Activated CD8-positive, alpha-beta memory T cell treated with anti-CD3 and anti-CD28 coated beads, Interleukin-2, amount 50 U/mL, for 4 hours (primary cell): ENCODE data around the gene POLE2.
"Not testable (repeated sequence)": the region's sequence is repeated elsewhere in the genome, so short reads cannot be mapped to it uniquely, and the experiment has no call there.

ENCODE experiments used
- DNase-seq: peaks from one replicate; pipeline ENCODE4 v3.0.0-alpha.2; 2020

POLE2 gene, protein sequence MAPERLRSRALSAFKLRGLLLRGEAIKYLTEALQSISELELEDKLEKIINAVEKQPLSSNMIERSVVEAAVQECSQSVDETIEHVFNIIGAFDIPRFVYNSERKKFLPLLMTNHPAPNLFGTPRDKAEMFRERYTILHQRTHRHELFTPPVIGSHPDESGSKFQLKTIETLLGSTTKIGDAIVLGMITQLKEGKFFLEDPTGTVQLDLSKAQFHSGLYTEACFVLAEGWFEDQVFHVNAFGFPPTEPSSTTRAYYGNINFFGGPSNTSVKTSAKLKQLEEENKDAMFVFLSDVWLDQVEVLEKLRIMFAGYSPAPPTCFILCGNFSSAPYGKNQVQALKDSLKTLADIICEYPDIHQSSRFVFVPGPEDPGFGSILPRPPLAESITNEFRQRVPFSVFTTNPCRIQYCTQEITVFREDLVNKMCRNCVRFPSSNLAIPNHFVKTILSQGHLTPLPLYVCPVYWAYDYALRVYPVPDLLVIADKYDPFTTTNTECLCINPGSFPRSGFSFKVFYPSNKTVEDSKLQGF

DNA sequence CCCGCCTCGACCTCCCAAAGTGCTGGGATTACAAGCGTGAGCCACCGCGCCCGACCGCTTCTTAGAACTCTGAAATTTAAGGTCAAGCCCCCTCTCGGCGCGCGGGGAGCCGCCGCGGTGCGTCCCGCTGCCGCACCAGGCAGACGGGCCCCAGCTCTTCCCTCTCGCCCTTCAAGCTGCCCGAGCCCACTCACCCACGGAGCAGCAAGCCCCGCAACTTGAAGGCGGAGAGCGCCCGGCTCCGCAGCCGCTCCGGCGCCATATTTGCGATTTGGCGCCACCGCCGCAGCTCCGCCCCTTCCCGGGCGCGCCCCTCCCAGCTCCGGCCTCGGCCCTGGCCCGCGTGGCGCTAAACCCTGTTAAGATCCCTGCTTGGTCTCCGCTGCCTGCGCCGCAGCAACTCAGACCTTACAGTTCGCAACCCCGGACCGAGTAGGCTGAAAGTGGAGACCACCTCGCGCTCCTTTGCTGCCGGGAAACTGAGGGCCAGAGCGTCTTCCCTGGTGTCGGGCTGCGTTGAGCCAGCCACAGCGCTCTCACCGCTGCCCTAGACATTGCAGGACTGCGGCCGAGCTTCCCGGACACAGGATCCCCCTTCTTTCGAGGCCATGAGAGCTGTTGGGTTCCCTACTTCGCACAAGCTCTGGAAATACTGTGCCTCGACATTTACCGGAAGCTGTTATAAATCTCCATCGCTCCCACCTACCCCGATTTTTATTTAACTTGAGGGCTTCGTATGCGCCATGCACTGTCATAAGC, at the start of gene POLE2:
Gene POLE2, minus strand, starts transcription at position 273 of the 759 bp plus-strand sequence. Its CDS starts 11 bp downstream, at position 262.
- DNase-seq = peak; percentile 77

DNA sequence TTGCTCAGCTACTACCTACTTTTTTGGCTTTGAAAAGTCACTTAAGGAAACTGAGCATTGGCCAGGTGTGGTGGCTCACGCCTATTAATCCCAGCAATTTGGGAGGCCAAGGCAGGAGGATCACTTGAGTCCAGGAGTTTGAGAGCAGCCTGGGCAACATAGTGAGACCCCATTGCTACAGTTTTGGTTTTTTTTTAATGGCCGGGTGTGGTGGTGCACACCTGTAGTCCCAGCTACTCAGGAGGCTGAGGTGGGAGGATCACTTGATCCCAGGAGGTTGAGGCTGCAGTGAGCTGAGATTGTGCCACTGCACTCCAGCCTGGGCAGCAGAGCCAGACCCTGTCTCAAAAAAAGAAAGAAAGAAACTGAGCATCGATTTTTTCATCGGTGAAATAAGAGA, 47.7 kb upstream of the POLE2 start:
- DNase-seq = not testable (repeated sequence)

DNA sequence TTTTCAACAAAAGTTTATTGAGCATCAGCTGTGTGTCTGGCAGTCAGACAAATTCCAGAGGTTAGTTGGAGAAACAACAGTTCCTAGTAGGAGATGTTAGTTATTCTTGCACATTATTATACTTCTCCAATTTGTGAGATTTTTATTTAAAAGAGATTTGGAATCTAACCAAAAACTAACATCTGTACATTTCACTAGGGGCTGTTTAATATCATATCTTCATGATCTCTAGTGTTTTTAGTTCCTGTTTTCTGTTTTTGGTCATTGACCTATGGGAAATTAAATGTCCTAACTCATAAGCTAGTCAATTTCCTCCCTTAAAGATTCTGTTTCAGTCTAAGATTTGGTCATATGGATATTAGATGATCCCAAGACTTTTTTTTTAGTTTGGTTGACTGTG, 45.8 kb upstream of the POLE2 start:
- DNase-seq = no peak

DNA sequence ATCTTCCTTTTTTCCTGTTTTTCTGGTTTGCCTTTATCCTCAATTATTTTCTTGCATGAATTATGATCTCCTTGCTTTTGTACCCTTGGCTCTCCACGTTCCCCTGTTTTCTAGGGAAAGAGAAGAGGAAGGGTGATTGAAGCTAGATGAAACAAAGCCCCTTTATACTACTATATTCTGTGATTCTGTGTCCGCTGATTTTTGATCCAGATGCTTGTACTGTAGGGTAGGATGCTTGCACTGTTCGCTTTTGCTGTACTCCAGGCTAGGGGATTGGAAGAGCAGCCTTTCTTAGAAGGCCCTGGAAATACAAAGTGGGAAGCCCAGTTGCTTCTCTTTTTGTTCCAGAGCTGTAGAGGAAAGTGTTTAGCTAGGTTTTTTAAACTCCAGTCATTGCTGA, 44.9 kb upstream of the POLE2 start:
- no peak for DNase-seq

DNA sequence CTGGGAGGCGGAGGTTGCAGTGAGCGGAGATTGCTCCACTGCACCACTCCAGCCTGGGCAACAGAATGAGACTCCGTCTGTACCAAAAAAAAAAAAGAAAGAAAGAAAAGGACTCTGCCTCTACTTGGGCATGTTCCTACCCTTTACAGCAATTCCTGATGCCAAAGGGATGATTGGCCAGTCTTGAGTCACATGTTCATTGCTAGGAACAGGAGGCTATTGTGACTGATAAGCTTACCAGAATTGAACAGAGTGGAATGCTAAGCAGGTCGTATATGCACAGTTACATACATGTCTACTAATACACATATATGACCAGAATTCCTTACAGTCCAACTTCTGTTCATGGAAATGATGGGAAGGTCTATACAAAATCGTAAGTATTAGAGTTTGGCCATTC, 39.2 kb upstream of the POLE2 start:
- no peak for DNase-seq

DNA sequence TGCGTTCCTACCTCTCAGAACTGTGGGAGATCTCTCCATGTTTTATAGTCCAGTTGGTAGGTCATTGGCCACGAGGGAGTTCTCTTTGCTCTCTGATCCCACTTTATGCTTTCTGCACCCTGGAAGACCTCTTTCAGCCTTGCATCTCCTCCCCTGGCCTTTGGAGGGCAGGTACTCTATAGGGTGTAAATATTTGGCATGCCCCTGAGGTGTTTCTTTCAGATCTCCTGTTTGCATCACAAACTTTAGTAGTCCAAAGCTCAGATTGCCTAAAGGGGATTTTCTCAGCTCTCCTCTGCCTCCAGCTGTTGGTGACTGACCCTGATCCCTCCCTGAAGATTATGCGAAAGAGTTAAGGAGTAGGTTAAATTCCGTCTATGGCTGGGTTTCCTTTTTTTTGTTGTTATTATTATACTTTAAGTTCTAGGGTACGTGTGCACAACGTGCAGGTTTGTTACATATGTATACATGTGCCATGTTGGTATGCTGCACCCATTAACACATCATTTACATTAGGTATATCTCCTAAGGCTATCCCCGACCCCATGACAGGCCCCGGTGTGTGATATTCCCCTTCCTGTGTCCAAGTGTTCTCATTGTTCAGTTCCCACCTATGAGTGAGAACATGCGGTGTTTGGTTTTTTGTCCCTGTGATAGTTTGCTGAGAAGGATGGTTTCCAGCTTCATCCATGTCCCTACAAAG, 33.9 kb upstream of the POLE2 start:
- DNase-seq = not testable (repeated sequence)

DNA sequence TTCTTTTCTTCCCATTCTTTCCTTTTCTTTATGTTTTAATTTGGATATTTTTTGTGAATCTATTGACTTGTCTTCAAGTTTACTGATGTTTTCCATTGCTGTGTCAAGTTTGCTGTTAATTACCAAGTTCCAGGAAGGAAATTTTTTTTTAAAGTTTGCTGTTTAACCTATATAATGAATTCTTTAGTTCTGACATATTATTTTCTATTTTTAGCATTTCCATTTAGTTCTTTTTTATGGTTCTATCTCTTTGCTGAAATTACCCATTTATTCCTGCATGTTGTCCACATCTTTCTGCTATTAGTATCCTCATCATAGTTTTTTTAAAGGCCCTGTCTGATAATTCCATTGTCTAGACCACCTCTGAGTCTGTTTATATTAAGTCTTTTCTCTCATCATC, 32.7 kb upstream of the POLE2 start:
- DNase-seq = no peak

DNA sequence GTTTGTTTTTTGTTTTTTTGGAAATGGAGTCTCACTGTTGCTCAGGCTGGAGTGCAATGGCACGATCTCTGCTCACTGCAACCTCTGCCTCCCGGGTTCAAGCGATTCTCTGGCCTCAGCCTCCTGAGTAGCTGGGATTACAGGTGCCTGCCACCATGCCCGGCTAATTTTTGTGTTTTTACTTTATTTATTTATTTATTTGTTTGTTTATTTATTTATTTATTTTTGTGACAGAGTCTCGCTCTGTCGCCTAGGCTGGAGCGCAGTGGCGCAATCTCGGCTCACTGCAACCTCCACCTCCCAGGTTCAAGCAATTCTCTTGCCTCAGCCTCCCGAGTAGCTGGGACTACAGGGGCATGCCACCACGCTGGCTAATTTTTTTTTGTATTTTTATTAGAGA, 23.0 kb upstream of the POLE2 start:
- not testable (repeated sequence) for DNase-seq

DNA sequence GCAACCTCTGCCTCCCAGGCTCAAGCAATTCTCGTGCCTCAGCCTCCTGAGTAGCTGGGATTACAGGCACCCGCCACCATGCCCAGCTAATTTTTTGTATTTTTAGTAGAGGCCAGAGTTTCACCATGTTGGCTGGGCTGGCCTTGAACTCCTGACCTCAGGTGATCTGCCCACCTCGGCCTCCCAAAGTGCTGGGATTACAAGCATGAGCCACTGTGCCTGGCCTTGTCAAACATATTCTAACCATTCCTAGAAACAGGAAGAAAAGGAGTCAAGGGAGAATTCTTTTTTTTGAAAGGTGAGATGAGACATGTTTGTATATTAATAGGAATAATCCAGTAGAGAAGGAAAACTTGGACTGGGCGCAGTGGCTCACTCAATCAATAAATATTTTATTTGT, 16.5 kb upstream of the POLE2 start:
- not testable (repeated sequence) for DNase-seq

DNA sequence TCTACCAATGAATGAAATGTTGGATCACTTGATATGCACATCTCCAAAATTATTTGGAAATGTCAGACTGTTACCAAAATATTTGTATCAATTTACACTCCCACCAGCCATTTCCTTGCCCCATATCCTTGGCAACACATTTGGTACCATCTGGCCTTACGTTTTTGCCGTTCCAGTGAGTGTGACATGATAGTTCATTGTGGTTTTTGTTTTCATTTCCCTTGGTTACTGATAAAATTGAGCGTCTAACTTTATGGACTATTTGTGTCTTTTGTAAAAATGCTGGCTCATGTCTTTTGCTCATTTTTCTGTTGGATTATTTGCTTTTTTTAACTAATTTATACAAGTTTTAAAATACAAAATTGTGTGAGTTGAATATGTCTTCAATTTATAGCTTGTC, 16.0 kb upstream of the POLE2 start:
- no peak for DNase-seq

DNA sequence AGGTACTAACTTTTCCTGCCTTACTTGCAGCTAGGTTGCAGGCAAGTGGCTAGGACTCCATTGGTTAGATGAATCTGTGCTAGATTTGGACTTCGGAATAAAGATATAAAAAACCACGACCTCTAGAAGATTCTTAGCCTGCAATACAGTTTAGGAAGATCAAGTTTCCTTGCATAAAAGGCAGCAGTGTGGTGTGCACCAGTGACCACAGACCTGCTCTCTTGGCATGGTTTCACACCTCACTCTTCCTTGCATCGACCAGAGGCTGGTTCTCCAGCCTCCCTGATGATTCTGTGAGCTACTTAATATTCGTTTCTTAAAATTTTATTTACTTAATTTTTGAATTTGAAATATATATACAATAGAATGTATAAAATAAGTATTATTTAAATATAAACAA, 14.7 kb upstream of the POLE2 start:
- DNase-seq = no peak

DNA sequence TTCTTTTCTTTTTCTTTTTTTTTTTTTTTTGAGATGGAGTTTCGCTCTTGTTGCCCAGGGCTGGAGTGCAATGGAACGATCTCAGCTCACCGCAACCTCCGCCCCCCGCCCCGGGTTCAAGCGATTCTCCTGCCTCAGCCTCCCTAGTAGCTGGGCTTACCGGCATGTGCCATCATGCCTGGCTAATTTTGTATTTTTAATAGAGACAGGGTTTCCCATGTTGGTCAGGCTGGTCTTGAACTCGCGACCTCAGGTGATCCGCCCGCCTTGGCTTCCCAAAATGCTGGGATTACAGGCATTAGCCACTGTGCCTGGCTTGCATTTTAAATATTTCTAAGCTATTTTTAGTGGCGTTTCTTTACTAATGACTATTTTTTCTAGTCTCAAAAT, 5.7 kb upstream of the POLE2 start:
- not testable (repeated sequence) for DNase-seq

DNA sequence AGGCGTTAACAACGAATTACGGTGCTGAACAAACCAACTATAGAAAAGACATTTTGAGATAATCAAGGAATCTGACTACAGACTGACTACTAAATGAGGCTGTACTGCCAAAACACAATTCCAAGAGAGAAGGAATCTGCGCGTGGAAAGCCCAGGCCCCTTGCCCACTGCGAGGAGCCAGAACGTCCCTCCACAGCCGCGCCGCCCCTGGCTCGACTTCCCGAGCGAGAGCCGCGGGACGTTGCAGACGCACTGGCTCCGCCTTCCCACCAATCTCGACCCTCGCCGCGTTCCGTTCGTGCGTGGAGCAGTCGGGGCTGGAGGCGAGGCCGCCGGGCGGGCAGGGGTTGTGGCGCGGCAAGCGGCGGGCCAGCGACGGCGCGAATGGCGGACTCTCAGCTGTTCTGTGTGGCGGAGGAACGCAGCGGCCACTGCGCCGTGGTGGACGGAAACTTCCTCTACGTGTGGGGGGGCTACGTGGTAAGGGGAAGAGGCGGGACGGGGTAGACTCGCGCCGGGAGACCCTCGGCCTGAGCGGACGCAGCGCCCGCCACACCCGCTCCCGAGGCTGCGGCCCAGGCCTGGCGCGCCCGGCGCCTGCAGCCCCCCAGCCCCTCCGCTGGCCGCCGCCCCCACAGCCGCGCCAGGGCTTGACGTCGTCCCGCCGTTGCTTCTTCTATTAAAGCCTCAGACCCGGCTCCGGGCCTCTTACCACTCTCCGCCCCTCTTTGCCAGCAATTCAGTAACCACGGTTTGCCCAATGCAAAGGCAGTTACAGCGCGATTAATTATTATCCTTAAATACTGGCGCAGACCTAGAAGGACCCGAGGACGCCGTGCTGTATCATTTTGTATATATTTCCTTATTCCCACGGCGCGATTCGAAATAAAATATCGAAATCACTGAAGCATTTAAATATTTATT, 5.1 kb upstream of the POLE2 start, which contains the start of gene KLHDC1:
Gene KLHDC1, plus strand, starts transcription at position 310 of the 924 bp plus-strand sequence. Its CDS starts 75 bp downstream, at position 385.
- DNase-seq = peak; percentile 80

DNA sequence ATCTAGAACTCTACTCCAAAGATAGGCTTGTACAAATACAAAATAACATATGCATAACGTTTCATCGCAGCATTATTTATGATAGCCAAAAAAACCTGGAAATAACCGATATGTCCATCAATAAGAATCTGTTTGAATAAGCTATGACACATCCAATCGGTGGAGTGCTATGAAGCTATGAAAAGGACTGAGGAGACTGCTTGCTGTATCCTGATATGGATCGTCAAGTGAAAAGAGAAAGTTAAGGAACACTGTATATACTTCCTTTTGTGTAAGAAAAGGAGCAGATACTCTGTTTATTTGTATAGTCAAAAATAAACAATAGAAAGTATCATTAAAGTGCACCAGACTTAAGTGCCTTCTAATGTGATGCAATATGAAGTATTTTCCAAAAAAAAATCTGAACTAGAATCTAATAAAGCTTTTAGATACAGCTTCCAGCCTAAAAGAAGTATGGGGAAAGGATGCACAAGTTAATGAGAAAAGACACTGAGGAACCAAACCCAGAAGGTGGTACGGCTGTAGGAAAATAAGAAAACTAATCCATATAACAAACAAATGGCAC, 4.3 kb upstream of the POLE2 start:
- DNase-seq = no peak

DNA sequence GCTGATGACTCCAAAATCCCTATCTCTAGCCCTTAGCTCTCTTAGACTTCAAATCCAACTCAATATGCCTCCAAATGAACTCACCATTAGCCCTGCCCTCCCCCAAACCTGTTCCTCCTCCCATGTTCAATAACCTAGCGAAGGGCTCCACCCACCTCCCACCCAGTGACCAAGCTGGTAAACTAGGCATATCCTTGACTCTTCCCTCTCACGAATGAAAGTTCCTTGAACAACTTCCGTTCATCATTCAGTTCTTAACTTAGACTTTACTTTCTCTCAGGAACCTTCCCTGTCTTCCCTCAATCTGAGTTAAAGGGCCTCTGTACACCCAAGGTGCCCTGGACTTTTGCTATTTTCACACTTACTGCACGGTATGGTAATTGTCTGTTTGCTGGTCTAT, 3.0 kb upstream of the POLE2 start:
- no peak for DNase-seq

DNA sequence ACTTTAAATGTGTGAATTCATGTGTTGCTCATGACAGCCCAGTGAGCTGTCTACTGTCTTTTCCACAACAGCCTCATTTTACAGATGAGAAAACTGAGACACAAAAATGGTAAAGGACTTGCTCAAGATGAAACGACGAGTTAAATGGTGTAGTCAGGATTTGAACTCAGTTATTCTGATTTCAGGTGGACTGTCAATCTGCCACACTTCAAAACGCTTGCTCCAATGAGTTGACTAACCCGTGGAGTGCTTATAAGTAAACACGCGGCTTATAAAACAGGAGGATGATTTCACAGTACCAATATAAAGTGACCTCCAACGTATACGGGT, 652 bp upstream of the POLE2 start:
- no peak for DNase-seq

DNA sequence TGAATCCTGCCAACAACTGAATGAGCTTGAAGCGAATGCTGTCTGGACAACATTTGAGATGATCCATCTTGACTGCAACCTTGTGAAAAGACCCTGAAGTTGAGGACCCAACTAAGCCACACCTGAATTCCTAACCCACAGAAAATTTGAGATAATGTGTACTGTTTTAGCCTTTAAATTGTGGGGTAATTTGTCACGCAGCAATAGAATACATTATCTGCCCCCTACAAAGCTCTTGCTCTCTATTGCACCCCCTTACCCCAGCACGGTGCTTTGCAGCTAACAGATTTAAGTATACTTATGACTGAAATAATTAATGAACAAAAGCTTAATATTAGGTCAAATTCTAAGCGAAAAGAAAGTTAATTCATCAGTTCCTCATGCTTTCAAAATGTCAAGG, 1.6 kb downstream of the POLE2 start:
- no peak for DNase-seq

DNA sequence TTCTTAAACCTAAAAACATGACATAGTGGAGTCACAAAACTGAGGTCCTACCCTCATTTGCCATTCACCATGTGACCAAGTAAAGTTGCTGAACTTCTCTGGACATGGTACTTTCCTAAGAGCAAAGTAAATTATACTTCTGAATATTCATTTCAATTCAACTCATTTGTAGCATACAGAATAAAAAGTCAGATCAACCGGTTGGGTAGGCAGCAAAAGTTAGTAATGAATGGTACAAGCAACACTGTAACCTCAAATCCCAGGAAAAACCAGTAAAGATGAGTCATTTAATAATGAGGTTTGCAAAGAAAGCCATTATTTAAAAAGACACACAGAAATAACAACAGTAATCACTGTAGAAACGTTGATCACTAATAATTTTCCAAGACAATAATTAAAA, 8.7 kb downstream of the POLE2 start:
- no peak for DNase-seq

DNA sequence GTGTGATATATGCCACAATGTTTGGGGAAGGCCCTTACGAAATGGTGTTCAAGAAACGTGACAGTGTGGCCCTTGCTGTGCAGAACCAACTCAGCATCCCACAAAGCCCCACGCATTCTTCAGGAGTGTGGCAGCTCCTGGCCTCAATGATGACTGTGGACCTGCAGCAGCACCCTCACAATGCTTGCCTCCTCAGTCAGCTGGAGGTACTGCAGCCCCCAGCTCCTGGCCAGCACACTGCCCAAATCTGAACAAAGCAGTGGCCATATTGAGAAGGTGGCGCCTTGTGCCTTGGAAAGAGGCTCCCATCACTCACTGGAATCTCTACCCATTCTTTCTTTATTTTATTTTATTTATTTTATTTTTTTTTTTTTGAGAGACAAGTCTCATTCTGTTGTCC, 10.4 kb downstream of the POLE2 start:
- no peak for DNase-seq

DNA sequence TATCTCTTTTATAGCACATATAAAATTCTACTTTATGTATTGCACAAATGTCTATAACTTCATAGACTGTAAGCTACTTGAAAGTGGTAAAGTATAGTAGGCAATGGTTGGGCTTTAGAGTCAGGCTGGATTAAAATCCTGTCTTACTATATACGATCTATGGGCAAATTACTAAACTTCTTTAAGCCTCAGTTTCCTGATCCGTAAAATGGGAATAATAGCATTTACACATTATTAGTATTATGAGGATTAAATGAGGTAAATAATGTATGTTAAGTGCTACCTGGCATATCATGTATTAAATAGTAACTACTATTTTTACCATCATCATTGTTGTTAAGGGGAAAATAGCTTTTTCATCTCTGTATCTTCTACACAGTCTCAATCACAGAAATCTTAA, 14.4 kb downstream of the POLE2 start:
- no peak for DNase-seq

DNA sequence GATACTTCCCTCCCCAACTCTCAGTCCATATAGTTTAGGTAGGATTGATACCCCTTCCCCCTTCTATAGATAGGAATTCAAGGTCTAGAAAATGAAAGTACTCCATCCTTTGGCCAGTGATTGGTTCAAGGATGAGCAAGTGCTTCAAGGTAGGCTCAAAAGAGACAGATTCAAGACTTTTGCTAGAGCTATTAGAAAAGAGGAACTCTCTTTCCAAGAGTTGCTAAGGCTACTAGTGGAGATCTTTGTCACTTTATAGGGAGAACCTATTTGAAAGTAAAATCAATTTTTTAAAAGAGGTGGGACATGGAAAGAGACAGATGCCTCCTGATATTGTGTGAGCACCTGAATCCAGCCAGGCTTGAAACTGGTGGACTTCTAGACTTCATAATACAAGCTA, 17.5 kb downstream of the POLE2 start:
- no peak for DNase-seq
